Tibial artery (tissue), 4 donors: ENCODE results near the gene LIMK1.

Experiments
- DNase-seq, 2 donors: peaks; one replicate each; pipeline ENCODE4 v3.0.0-alpha.2; 2019
- H3K27ac ChIP-seq, 2 donors: fragments of 200-600 bp; sonication (generic) in 1 of 2; 1 replicate in 1 of 2; 2 replicates in 1 of 2; pipeline ENCODE4 v1.5.1; 2018 to 2019; ENCODE audit warnings: mild to moderate bottlenecking in 1 of 2
- H3K27me3 ChIP-seq, 2 donors: fragments of 200-600 bp; sonication (generic) in 1 of 2; one replicate each; pipeline versions ENCODE4 v1.5.1 to v1.6.0; 2016 to 2019
- H3K36me3 ChIP-seq, 3 donors: fragments of 200-600 bp; sonication (generic) in 2 of 3; one replicate each; pipeline ENCODE4 v1.5.1; 2016 to 2019; ENCODE audit warnings: mild to moderate bottlenecking in 2 of 3
- H3K4me1 ChIP-seq, 4 donors: fragments of 200-600 bp; sonication (generic) in 2 of 4; 1 replicate in 3 of 4; 2 replicates in 1 of 4; pipeline ENCODE4 v1.5.1; 2016 to 2019
- H3K4me3 ChIP-seq, 2 donors: fragments of 200-600 bp; sonication (generic) in 1 of 2; 1 replicate in 1 of 2; 2 replicates in 1 of 2; pipeline ENCODE4 v1.5.1; 2018 to 2019; ENCODE audit warnings: mild to moderate bottlenecking in 2 of 2
- H3K9me3 ChIP-seq, 3 donors: fragments of 200-600 bp; sonication (generic) in 1 of 3; one replicate each; pipeline ENCODE4 v1.5.1; 2016 to 2019
- CTCF ChIP-seq, 2 experiments: fragments of 200-600 bp in 1 of 2; fragments of 450-650 bp in 1 of 2; IDR thresholded peaks; one replicate each; pipeline ENCODE4 v1.5.1; 2017 to 2019; ENCODE audit warnings: antibody characterized with exemption in 2 of 2, mild to moderate bottlenecking in 1 of 2, moderate library complexity in 1 of 2
- intact Hi-C: fragments of 100-400 bp; cut with DNase I; formaldehyde crosslinking; loops from one replicate; pipeline ENCODE4 v1.15.0; 2023; ENCODE audit warnings: low total_unique reads

LIMK1 gene

GRCh38 chr7:74138945-74139843 lies 55.6 kb downstream of the LIMK1 start:
- Histone ChIP-seq H3K9me3 (no peaks in the 10 kb centered on the region), H3K27me3 (no peaks in the 10 kb centered on the region), H3K4me3 (no peak overlapping the region), H3K36me3 (no peaks in the 10 kb centered on the region), H3K27ac (no peak overlapping the region), H3K4me1 (no peaks in the 10 kb centered on the region)
- no peak for DNase-seq
- no peak for TF ChIP-seq CTCF (IDR thresholded peaks at IDR 0.05)
- intact Hi-C loops, result no loop called here

- Histone ChIP-seq H3K36me3 (no peaks in the 10 kb centered on the region), H3K27ac (no peak overlapping the region), H3K9me3 (no peaks in the 10 kb centered on the region), H3K4me3 (no peak overlapping the region), H3K4me1 (no peaks in the 10 kb centered on the region), H3K27me3 (no peaks in the 10 kb centered on the region)
- TF ChIP-seq CTCF (IDR thresholded peaks at IDR 0.05), result no peak
- intact Hi-C loops, result no loop called here
- DNase-seq, result no peak
These were observed 58.1 kb downstream of the LIMK1 start for GRCh38 chr7:74141705-74142104.

GRCh38 chr7:74143383-74143782 lies 59.8 kb downstream of the LIMK1 start:
- intact Hi-C loops, result no loop called here
- Histone ChIP-seq H3K36me3 (no peaks in the 10 kb centered on the region), H3K4me1 (no peaks in the 10 kb centered on the region), H3K27ac (no peak overlapping the region), H3K4me3 (no peak overlapping the region), H3K27me3 (no peaks in the 10 kb centered on the region), H3K9me3 (no peaks in the 10 kb centered on the region)
- no peak for DNase-seq
- TF ChIP-seq CTCF (IDR thresholded peaks at IDR 0.05), result no peak

- DNase-seq, result no peak
- intact Hi-C loops, result no loop called here
- Histone ChIP-seq H3K4me1 (no peaks in the 10 kb centered on the region), H3K4me3 (no peak overlapping the region), H3K9me3 (no peaks in the 10 kb centered on the region), H3K27me3 (no peaks in the 10 kb centered on the region), H3K36me3 (no peaks in the 10 kb centered on the region), H3K27ac (no peak overlapping the region)
- TF ChIP-seq CTCF (IDR thresholded peaks at IDR 0.05), result no peak
These were observed 64.9 kb downstream of the LIMK1 start for GRCh38 chr7:74148491-74148890.

GRCh38 chr7:74149071-74149470 lies 65.5 kb downstream of the LIMK1 start:
- Histone ChIP-seq H3K27ac (no peak overlapping the region), H3K27me3 (no peaks in the 10 kb centered on the region), H3K36me3 (no peaks in the 10 kb centered on the region), H3K9me3 (no peaks in the 10 kb centered on the region), H3K4me1 (no peaks in the 10 kb centered on the region), H3K4me3 (no peak overlapping the region)
- intact Hi-C loops, result no loop called here
- no peak for DNase-seq
- TF ChIP-seq CTCF (IDR thresholded peaks at IDR 0.05), result no peak
